Renal pelvis (tissue), 4 donors: ENCODE measurements around the gene FAM9C. TPM values are rescaled to one million over a fixed set of nuclear protein-coding genes. Genes with fewer than 3 reads are reported as not detected.
"Not testable (repeated sequence)": the region's sequence is repeated elsewhere in the genome, so short reads cannot be mapped to it uniquely, and the experiment has no call there.

Experiments
- DNase-seq: peaks from one replicate; pipeline ENCODE4 v3.0.0-alpha.2; 2013
- polyA plus RNA-seq, 3 donors: library from polyadenylated mRNA; unstranded; fragments of 120-200 nt; gene quantifications; one replicate each; pipeline ENCODE4 v1.2.1, GENCODE V29; 2013; ENCODE audit not compliant: insufficient read length in 3 of 3

FAM9C gene
- polyA plus RNA-seq, 3 donors: 0.19 to 0.65 (median 0.49) TPM

DNA sequence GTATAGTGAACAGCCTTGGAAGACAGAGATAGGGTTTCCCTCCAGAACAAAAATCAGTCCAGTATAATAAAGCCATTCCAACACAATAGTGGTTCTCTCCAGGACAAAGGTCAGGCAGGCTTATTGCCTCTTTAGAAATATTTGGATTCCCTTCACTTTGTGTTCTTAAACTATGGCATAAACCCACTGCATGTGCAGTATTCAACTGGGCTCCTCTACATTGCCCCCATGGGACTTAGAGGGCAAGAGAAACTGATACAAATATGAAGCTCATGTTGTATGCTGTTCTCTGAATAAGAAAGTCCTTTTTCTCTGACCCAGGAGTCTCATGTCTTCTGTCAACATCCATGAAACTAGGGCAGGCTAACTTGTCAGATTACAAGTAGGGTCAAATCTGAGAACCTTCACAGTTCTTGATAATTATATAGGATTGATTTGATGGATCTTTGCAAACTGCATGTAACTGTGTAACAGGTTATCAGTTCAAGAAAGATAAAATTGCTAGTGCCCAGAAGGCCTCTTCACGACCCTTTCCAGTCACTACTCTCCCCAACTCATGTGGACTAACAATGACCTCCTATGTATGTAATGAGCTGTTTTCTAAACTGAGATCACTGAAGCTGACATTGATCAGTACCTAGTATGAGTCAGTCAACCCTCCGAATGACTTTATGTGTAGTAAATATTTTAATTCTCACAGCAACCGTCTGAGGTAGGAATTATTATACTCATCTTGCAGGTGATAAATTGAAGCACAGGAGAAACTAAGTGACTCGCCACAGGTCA lies 31.9 kb upstream of the FAM9C start:
- DNase-seq: no peak

DNA sequence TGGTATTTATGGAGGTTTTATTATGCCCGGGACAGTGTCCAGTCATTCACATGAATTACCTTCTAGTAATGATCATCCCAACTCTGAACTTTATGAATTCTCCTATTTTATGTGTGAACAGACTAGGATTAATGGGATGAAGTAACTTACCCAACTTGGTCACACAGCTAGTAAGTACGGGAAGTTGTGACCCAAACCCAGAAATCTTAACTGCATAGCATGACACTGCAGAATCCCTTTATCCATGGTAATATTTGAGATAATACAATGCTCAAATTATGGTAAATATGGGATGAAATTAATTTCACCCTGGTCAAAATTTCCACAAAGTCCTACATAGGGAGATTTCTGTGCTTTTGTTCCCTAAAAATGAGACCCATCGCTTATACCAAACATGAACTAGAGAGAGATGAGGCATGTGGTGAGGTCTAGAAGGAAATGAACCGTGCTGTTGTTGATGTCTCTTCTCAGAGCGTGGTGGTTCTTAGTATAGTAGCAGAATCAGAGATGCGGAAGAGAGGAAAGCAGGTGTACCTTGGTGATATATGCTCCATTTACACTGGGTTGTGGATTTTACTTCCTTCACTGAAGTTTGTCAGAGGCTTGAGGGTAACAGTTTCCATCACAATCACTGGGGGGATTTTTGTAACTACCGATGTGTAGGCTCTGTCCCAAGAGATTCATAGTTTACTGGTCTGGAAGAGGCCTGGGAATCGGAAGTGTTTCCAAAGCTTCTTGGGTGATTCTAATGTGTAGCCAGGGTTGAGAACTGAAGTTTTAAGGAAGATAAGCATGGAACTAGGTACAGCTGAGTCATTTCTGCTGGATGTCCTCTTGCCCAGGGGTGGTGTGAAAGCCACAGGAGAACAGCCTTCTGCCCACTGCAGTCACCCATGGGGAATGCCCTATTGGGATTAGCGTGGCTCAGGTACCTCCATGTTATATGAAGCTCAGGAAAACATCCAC lies 30.2 kb upstream of the FAM9C start:
- DNase-seq: no peak

- no peak for DNase-seq
These were observed 25.5 kb upstream of the FAM9C start for GRCh38 chrX:13069771-13070416.

- DNase-seq: no peak
These were observed 24.2 kb upstream of the FAM9C start for GRCh38 chrX:13068651-13069050.

DNA sequence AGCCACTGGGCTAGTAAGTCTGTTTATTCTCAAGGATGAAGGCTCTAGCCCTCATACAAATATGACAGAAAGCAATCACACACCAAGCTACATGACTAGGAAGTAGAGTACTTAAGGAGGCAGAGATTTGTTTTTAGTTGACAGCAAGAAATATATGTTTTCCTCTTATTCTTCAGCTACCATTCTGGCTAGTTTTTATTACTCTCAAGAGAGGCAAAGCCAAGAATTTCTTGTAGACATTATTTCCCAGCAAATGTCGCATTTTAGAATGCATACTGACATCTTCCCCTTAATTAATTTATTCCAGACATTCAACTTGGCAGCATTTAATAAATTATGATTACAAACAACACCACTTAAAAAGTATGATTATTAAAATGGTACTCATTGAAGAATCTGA lies 23.4 kb upstream of the FAM9C start:
- no peak for DNase-seq

- DNase-seq: no peak
These were observed 22.0 kb upstream of the FAM9C start for GRCh38 chrX:13066391-13066790.

- no peak for DNase-seq
These were observed 20.3 kb upstream of the FAM9C start for GRCh38 chrX:13064599-13065143.

- not testable (repeated sequence) for DNase-seq
These were observed 18.7 kb upstream of the FAM9C start for GRCh38 chrX:13063124-13063523.

- DNase-seq: not testable (repeated sequence)
These were observed 17.9 kb upstream of the FAM9C start for GRCh38 chrX:13062331-13062730.

- not testable (repeated sequence) for DNase-seq
These were observed 16.8 kb upstream of the FAM9C start for GRCh38 chrX:13061215-13061708.

GRCh38 chrX:13059637-13060499 lies 15.4 kb upstream of the FAM9C start:
- no peak for DNase-seq

DNA sequence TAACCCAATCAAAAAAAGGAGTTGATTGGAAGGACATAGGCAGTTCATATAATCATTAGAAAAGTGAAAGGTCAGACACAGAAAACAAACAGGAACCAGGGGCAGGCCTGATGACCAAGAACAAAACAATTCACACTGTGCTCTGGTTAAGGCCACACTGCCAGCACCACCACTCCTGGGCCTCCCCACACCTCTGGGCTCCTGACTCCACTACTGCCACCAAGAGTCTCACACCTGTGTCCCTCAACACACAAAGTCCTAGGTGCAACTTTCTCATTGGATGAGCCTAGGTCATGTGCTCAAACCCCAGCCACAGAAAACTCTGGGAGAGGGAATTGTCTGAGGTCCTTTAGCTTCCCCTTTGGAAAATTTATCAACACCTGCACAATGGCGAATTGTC lies 11.1 kb upstream of the FAM9C start:
- DNase-seq: no peak

- no peak for DNase-seq
These were observed 8.8 kb upstream of the FAM9C start for GRCh38 chrX:13053171-13053570.

DNA sequence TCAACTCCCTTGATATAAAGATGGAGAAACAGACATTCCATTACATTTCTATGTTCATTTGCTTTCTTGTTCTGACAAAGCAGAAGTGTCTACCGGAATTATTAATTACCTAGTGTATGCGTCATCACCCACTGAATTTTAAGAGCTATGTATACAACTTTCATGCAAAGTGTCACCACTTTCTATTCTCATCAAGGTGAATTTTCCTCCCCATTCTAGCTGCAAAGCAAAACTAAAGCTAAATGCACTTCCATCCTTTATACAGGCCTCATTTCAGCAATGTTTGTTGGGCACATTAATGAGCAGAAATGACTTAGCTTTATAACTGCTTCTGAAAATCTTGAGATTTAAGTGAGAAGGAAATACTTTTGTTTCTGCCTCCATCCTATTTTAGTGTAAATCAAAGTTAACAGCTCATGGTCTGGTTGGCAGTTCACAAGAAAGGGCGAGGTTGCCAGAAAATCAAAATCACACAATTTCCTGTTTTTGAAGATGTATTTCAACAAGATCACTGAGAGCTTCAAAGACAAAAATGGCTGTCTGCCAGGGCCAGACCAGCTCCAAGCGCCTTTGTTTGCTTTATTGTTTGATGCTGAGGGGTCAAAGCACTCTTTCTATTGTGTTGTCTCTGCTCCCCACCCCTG lies 7.2 kb upstream of the FAM9C start:
- DNase-seq: no peak

DNA sequence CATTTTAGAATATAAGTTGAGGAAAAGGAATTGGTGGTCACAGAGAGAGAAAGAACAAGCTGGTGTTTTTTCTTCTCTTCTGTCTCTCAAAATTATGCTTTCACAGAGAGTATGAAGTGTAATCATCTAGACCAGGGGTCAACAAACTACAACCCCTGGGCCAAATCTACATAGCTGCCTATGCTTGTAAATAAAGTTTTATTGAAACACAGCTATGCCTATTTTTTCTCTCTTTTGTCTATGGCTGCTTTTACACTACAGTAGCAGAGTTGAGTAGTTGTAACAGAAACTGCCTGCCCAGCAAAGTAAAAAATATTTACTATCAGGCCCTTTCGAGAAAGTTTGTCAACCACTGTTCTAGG lies 6.7 kb upstream of the FAM9C start:
- DNase-seq: no peak

DNA sequence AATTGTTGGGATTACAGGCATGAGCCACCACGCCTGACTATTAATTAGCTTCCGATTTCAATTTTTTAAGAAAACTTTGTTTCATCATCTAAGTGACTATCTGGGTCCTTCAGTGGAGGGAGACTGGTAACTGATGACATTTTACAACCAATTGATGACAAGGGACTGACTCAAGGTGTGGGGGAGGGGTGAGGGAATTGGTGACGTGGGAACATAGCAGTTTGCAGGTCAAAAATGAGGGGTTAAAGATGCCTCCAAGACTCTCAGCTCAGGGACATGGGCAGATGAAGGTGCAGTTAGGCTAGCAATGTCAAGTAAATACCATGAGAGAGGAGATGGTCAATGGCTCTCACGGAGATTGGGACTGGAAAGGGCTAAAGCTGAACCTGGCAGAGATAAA lies 5.7 kb upstream of the FAM9C start:
- DNase-seq: no peak

DNA sequence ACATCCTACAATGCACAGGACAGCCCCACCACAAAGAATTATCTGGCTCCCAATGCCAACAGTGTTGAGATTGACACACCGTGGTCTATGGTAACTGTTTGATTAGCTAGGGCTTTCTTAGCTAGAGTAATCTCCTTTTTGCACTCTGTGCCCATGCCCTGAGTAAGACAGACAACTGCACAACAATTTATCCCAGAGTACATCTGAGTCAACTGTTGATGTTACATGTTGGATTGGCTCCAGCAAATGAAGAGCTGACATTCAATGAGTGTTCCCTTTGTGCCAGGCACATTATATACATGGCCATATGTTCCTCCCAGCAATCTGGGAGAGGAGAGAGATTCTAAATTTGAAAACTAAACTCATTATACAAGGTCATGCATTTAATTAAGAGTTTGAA lies 3.9 kb upstream of the FAM9C start:
- no peak for DNase-seq

DNA sequence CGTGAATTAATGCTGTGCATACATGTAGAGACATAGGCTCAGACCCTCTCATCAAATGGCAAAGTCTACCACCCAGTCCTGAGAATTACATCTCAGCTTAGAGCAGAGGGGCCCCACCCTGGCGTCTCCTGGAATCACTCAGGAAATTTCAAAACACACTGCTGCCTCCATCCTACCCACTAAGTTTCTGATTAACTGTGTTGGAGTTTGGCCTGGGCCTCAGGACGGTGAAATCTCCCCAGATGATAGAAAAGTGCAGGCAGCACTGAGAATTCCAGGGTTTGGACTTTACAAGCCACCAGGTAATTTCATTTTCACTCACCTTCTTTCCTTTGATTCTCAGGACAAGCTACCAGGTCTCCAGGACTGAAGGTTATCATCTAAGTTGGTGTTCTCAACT lies 3.3 kb upstream of the FAM9C start:
- DNase-seq: no peak

GRCh38 chrX:13046141-13046855 lies 1.9 kb upstream of the FAM9C start:
- no peak for DNase-seq

GRCh38 chrX:13043938-13044337 lies 482 bp downstream of the FAM9C start:
- DNase-seq: no peak
